Measurements from ENCODE around the gene MATN1.

DNA sequence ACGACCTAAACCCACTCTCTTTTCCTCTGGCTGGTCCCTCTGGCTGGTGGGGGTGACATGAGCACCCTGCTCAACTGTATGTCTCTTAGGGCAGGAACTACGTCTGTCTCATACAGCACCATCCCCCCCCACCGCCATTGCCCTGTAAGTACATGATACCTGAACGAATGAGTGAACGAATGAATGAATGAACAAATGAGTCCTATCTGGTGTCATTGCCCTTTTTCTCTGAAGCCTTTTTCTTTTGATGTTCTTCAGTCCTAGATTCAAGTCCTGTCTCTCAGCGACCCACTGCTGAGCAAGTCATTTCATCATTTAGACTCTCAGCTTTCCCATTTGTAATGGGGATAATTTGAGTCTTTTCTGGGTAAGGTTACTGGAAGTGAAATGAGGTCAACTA, 10.8 kb downstream of the MATN1 start:
- TF ChIP-seq, protein P1, sequence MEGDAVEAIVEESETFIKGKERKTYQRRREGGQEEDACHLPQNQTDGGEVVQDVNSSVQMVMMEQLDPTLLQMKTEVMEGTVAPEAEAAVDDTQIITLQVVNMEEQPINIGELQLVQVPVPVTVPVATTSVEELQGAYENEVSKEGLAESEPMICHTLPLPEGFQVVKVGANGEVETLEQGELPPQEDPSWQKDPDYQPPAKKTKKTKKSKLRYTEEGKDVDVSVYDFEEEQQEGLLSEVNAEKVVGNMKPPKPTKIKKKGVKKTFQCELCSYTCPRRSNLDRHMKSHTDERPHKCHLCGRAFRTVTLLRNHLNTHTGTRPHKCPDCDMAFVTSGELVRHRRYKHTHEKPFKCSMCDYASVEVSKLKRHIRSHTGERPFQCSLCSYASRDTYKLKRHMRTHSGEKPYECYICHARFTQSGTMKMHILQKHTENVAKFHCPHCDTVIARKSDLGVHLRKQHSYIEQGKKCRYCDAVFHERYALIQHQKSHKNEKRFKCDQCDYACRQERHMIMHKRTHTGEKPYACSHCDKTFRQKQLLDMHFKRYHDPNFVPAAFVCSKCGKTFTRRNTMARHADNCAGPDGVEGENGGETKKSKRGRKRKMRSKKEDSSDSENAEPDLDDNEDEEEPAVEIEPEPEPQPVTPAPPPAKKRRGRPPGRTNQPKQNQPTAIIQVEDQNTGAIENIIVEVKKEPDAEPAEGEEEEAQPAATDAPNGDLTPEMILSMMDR (conservative IDR thresholded peaks at IDR 0.05; ENCODE audit: low read depth, low read length), result no peak
- TF ChIP-seq POLR2A (IDR thresholded peaks at IDR 0.05; ENCODE audit: low read depth, low read length) (no peak), NFE2L2 (IDR thresholded peaks at IDR 0.05; ENCODE audit: low read depth, low read length) (no peak), RFX5 (IDR thresholded peaks at IDR 0.05; ENCODE audit: low read depth, low read length) (no peak), MAZ (IDR thresholded peaks at IDR 0.05; ENCODE audit: borderline replicate concordance, low read depth, low read length) (no peak), CHD1 (IDR thresholded peaks at IDR 0.05; ENCODE audit: low read depth, low read length) (no peak), RAD21 (IDR thresholded peaks at IDR 0.05; ENCODE audit: low read length) (no peak)
- TF ChIP-seq, protein P2, sequence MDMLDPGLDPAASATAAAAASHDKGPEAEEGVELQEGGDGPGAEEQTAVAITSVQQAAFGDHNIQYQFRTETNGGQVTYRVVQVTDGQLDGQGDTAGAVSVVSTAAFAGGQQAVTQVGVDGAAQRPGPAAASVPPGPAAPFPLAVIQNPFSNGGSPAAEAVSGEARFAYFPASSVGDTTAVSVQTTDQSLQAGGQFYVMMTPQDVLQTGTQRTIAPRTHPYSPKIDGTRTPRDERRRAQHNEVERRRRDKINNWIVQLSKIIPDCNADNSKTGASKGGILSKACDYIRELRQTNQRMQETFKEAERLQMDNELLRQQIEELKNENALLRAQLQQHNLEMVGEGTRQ (IDR thresholded peaks at IDR 0.05; ENCODE audit: low read depth, low read length), result no peak
- TF ChIP-seq, protein P3, sequence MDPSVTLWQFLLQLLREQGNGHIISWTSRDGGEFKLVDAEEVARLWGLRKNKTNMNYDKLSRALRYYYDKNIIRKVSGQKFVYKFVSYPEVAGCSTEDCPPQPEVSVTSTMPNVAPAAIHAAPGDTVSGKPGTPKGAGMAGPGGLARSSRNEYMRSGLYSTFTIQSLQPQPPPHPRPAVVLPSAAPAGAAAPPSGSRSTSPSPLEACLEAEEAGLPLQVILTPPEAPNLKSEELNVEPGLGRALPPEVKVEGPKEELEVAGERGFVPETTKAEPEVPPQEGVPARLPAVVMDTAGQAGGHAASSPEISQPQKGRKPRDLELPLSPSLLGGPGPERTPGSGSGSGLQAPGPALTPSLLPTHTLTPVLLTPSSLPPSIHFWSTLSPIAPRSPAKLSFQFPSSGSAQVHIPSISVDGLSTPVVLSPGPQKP (IDR thresholded peaks at IDR 0.05; ENCODE audit: borderline replicate concordance, low read depth, low read length), result no peak

All from IMR-90 (cell line).